Stimulated activated CD8-positive, alpha-beta memory T cell treated with anti-CD3 and anti-CD28 coated beads, Interleukin-12 subunit alpha, Interleukin-12 subunit beta, amount 100 ng/mL, for 24 hours (primary cell): ENCODE data around the gene SATB2.

Experiments used
- DNase-seq: peaks from one replicate; pipeline ENCODE4 v3.0.0-alpha.2; 2020; ENCODE audit errors: extremely low read depth

Gene SATB2

GRCh38 chr2:199325881-199326280 is 131.9 kb downstream of the SATB2 start:
- DNase-seq: no peak

- no peak for DNase-seq
Observed at GRCh38 chr2:199322151-199322550, 135.6 kb downstream of the SATB2 start.

GRCh38 chr2:199317646-199318045 is 140.1 kb downstream of the SATB2 start:
- DNase-seq: no peak

GRCh38 chr2:199316851-199317250 is 140.9 kb downstream of the SATB2 start:
- no peak for DNase-seq

GRCh38 chr2:199315299-199316179 is 142.2 kb downstream of the SATB2 start:
- DNase-seq: no peak

GRCh38 chr2:199312931-199313330 is 144.8 kb downstream of the SATB2 start:
- DNase-seq: no peak

GRCh38 chr2:199310771-199311585 is 146.8 kb downstream of the SATB2 start:
- no peak for DNase-seq

- DNase-seq: no peak
Observed at GRCh38 chr2:199309973-199310372, 147.8 kb downstream of the SATB2 start.

- no peak for DNase-seq
Observed at GRCh38 chr2:199309411-199309810, 148.3 kb downstream of the SATB2 start.

- DNase-seq: no peak
Observed at GRCh38 chr2:199308567-199308966, 149.2 kb downstream of the SATB2 start.

GRCh38 chr2:199307461-199307860 is 150.3 kb downstream of the SATB2 start:
- no peak for DNase-seq

GRCh38 chr2:199306116-199306515 is 151.6 kb downstream of the SATB2 start:
- DNase-seq: no peak

- DNase-seq: no peak
Observed at GRCh38 chr2:199303728-199304177, 154.0 kb downstream of the SATB2 start.

- no peak for DNase-seq
Observed at GRCh38 chr2:199302851-199303250, 154.9 kb downstream of the SATB2 start.

- no peak for DNase-seq
Observed at GRCh38 chr2:199288424-199288823, 169.3 kb downstream of the SATB2 start.

- DNase-seq: no peak
Observed at GRCh38 chr2:199282309-199282708, 175.4 kb downstream of the SATB2 start.

- DNase-seq: no peak
Observed at GRCh38 chr2:199279146-199279545, 178.6 kb downstream of the SATB2 start.

GRCh38 chr2:199278099-199278498 is 179.6 kb downstream of the SATB2 start:
- DNase-seq: no peak

- no peak for DNase-seq
Observed at GRCh38 chr2:199273042-199273511, 184.7 kb downstream of the SATB2 start.

- no peak for DNase-seq
Observed at GRCh38 chr2:199261936-199262335, 195.8 kb downstream of the SATB2 start.

GRCh38 chr2:199261239-199261638 is 196.5 kb downstream of the SATB2 start:
- DNase-seq: no peak

- no peak for DNase-seq
Observed at GRCh38 chr2:199259671-199260070, 198.1 kb downstream of the SATB2 start.

GRCh38 chr2:199258291-199258690 is 199.4 kb downstream of the SATB2 start:
- DNase-seq: no peak
